NB4 (cell line): Measurements from ENCODE around the gene TCHH.

Source experiments
- POLR2A ChIP-seq: IDR thresholded peaks from 2 replicates; pipeline ENCODE4 v1.6.1; 2011; ENCODE audit warnings: mild to moderate bottlenecking; ENCODE audit not compliant: insufficient read length; ENCODE audit errors: extremely low read depth
- TF ChIP-seq, protein P1 (sequence below): IDR thresholded peaks from one replicate; pipeline ENCODE4 v1.5.1; 2012; ENCODE audit warnings: low read depth, low read length

DNA sequence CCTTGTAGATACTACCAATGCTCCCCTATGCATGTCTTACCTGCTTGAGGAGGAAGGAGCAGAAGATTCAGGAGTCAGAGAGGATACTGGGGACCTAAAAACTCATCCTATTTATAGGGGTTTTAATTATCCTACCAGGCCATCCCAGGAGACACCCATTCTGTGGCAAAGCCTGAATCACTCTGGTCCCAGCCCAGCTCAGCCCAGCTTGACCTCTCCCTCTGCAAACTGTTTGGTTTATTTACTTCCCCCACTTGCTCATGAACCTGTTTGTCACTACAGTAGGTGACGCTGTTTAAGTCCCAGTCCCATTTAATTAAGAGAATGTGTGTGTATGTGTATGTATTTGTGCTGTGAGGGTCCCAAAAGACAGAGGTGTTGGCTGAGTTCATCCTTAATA is 43.9 kb upstream of the TCHH start, which contains the start of gene RPTN:
- TF ChIP-seq, protein P1, sequence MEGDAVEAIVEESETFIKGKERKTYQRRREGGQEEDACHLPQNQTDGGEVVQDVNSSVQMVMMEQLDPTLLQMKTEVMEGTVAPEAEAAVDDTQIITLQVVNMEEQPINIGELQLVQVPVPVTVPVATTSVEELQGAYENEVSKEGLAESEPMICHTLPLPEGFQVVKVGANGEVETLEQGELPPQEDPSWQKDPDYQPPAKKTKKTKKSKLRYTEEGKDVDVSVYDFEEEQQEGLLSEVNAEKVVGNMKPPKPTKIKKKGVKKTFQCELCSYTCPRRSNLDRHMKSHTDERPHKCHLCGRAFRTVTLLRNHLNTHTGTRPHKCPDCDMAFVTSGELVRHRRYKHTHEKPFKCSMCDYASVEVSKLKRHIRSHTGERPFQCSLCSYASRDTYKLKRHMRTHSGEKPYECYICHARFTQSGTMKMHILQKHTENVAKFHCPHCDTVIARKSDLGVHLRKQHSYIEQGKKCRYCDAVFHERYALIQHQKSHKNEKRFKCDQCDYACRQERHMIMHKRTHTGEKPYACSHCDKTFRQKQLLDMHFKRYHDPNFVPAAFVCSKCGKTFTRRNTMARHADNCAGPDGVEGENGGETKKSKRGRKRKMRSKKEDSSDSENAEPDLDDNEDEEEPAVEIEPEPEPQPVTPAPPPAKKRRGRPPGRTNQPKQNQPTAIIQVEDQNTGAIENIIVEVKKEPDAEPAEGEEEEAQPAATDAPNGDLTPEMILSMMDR: no peak
- no peak for TF ChIP-seq POLR2A
